Neutrophil (primary cell): ENCODE results near the gene NCEH1.

Experiments used
- H3K27ac ChIP-seq: fragments of 200-600 bp; sonication (generic); 2 replicates; pipeline ENCODE4 v1.5.1; 2016; ENCODE audit warnings: mild to moderate bottlenecking, moderate library complexity
- H3K27me3 ChIP-seq: fragments of 200-600 bp; sonication (generic); 2 replicates; pipeline ENCODE4 v1.6.0; 2016; ENCODE audit warnings: mild to moderate bottlenecking
- H3K36me3 ChIP-seq: fragments of 200-600 bp; sonication (generic); 2 replicates; pipeline ENCODE4 v1.5.1; 2017
- H3K4me1 ChIP-seq, 2 experiments: fragments of 200-600 bp in 1 of 2; sonication (generic) in 1 of 2; 1 replicate in 1 of 2; 2 replicates in 1 of 2; pipeline versions ENCODE4 v1.5.1 to v1.6.1; 2013 to 2016; ENCODE audit warnings: low read depth in 1 of 2, low read length in 1 of 2, mild to moderate bottlenecking in 1 of 2, moderate library complexity in 1 of 2; ENCODE audit not compliant: control insufficient read depth in 1 of 2, insufficient read depth in 1 of 2
- H3K4me3 ChIP-seq, 2 experiments: fragments of 200-600 bp in 1 of 2; sonication (generic) in 1 of 2; 1 replicate in 1 of 2; 2 replicates in 1 of 2; pipeline ENCODE4 v1.5.1; 2013 to 2016; ENCODE audit warnings: low read depth in 1 of 2, low read length in 1 of 2, mild to moderate bottlenecking in 1 of 2, moderate library complexity in 1 of 2
- H3K9me3 ChIP-seq: fragments of 200-600 bp; sonication (generic); 2 replicates; pipeline ENCODE4 v1.5.1; 2016
- CTCF ChIP-seq: fragments of 200-600 bp; sonication (generic); IDR thresholded peaks from 2 replicates; pipeline ENCODE4 v1.5.1; 2016; ENCODE audit warnings: antibody characterized with exemption

NCEH1 gene

GRCh38 chr3:172700256-172700655 lies 10.6 kb downstream of the NCEH1 start:
- TF ChIP-seq CTCF, result no peak
- Histone ChIP-seq H3K27ac (no peak overlapping the region), H3K27me3 (no peaks in the 10 kb centered on the region), H3K4me1 (peaks cover 9 to 11% of the 10 kb centered on the region in 2 experiments), H3K9me3 (no peaks in the 10 kb centered on the region), H3K4me3 (no peak overlapping the region), H3K36me3 (no peaks in the 10 kb centered on the region)

- H3K36me3 ChIP-seq, result no peaks in the 10 kb centered on the region
- peaks cover 9 to 16% of the 10 kb centered on the region in 2 experiments for H3K4me1 ChIP-seq
- TF ChIP-seq CTCF, result no peak
- no peak overlapping the region for H3K4me3 ChIP-seq
- no peaks in the 10 kb centered on the region for H3K27me3 ChIP-seq
- no peak overlapping the region for H3K27ac ChIP-seq
- no peaks in the 10 kb centered on the region for H3K9me3 ChIP-seq
Observed at GRCh38 chr3:172699031-172699430, 11.8 kb downstream of the NCEH1 start.

- no peak overlapping the region for H3K4me3 ChIP-seq
- no peak overlapping the region for H3K27ac ChIP-seq
- H3K36me3 ChIP-seq, result no peaks in the 10 kb centered on the region
- no peaks in the 10 kb centered on the region for H3K27me3 ChIP-seq
- H3K9me3 ChIP-seq, result no peaks in the 10 kb centered on the region
- peaks cover 9 to 16% of the 10 kb centered on the region in 2 experiments for H3K4me1 ChIP-seq
- no peak for TF ChIP-seq CTCF
Observed at GRCh38 chr3:172698631-172699030, 12.2 kb downstream of the NCEH1 start.

- TF ChIP-seq CTCF, result no peak
- no peak overlapping the region for H3K4me3 ChIP-seq
- peaks cover 9 to 16% of the 10 kb centered on the region in 2 experiments for H3K4me1 ChIP-seq
- H3K36me3 ChIP-seq, result no peaks in the 10 kb centered on the region
- H3K27ac ChIP-seq, result no peak overlapping the region
- H3K27me3 ChIP-seq, result no peaks in the 10 kb centered on the region
- no peaks in the 10 kb centered on the region for H3K9me3 ChIP-seq
Observed at GRCh38 chr3:172697558-172697957, 13.3 kb downstream of the NCEH1 start.

- Histone ChIP-seq H3K27ac (no peak overlapping the region), H3K9me3 (no peaks in the 10 kb centered on the region), H3K4me3 (no peak overlapping the region), H3K4me1 (peaks cover 9 to 16% of the 10 kb centered on the region in 2 experiments), H3K27me3 (no peaks in the 10 kb centered on the region), H3K36me3 (no peaks in the 10 kb centered on the region)
- no peak for TF ChIP-seq CTCF
Observed at GRCh38 chr3:172696357-172696756, 14.5 kb downstream of the NCEH1 start.
